Measurements from ENCODE around the gene TYW3.

- TF ChIP-seq YY1 (IDR thresholded peaks at IDR 0.05; ENCODE audit: insufficient read depth, insufficient read length): no peak
- no peak for TF ChIP-seq ZNF274 (IDR thresholded peaks at IDR 0.05; ENCODE audit: low read depth, low read length)
Measured at GRCh38 chr1:74755475-74755874, 22.5 kb downstream of the TYW3 start.

Data from NT2/D1 (cell line).